BLaER1 (cell line): ENCODE results near the gene TMEM222.

Experiments
- H3K27ac ChIP-seq: shearing (Covaris generic); formaldehyde crosslinking; 2 replicates; pipeline ENCODE4 v1.8.1; 2022
- H3K27me3 ChIP-seq: shearing (Covaris generic); formaldehyde crosslinking; 2 replicates; pipeline ENCODE4 v1.8.1; 2022
- H3K36me3 ChIP-seq: shearing (Covaris generic); formaldehyde crosslinking; 2 replicates; pipeline ENCODE4 v1.8.1; 2022
- H3K4me1 ChIP-seq: shearing (Covaris generic); formaldehyde crosslinking; 2 replicates; pipeline ENCODE4 v1.8.1; 2022
- H3K4me2 ChIP-seq: shearing (Covaris generic); formaldehyde crosslinking; 2 replicates; pipeline ENCODE4 v1.8.1; 2022
- H3K4me3 ChIP-seq: shearing (Covaris generic); formaldehyde crosslinking; 2 replicates; pipeline ENCODE4 v1.8.1; 2022
- H3K9ac ChIP-seq: shearing (Covaris generic); formaldehyde crosslinking; 2 replicates; pipeline ENCODE4 v1.8.1; 2022
- H3K9me3 ChIP-seq: shearing (Covaris generic); formaldehyde crosslinking; 2 replicates; pipeline ENCODE4 v1.8.1; 2022
- H4K20me1 ChIP-seq: shearing (Covaris generic); formaldehyde crosslinking; 2 replicates; pipeline ENCODE4 v1.8.1; 2022
- Cebpa-rat ChIP-seq: shearing (Covaris generic); IDR thresholded peaks from 2 replicates; pipeline ENCODE4 v1.8.1; 2022

The TMEM222 gene

DNA sequence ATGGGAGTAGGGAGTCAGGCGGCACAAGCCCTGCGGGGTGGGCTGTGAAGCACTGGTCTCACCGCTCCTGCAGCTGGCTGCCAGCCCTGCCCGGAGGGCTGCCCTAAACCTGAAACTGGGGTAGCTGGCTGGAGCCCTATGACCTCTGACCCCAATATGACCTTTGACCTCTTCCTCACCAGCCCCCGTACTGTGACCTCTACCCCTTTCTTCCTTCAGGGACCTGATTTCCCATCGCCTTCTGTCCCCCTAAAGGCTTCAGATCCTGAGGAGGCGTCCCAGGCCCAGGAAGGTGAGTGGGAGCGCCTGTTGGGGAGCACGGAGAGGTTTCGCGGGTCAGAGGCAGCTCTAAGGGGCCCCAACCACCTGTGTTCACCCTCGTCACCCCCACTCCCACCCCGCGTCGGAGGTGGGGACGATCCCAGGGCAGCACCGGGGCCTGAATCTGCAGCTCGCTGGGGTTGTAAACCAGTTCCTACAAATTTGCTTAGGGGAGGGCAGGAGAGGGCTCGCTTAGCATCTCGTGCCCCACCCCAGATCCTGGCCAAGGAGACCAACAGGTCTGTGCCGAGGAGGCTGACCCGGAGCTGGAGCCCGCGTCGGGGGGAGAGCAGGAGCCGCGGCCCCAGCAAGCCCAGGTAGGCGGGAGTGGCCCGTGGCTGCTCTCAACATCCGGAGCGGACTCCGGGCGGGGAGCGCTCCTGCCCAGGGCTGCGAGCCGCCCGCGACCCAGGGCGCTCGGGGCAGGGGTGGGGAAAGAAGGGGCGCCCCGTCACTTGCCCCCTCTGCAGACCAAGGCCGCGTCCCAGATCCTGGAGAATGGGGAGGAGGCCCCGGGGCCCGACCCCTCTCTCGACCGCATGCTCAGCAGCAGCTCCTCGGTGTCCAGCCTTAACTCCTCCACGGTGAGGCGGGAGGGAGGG lies 27.2 kb downstream of the TMEM222 start:
- Histone ChIP-seq H3K9me3 (no peaks in the 10 kb centered on the region), H3K4me2 (peak overlapping the region; percentile 56), H3K4me3 (no peak overlapping the region), H4K20me1 (peaks cover 6% of the 10 kb centered on the region; the same call in 1 of the 2 replicates), H3K9ac (0 out of 2 replicates have a peak overlapping the region, but pooled peaks have one; percentile 38), H3K4me1 (peaks cover 22% of the 10 kb centered on the region), H3K27me3 (no peaks in the 10 kb centered on the region), H3K27ac (peak overlapping the region; percentile 38; the same call in 1 of the 2 replicates), H3K36me3 (peaks cover 77% of the 10 kb centered on the region)
- TF ChIP-seq Cebpa-rat, result no peak

DNA sequence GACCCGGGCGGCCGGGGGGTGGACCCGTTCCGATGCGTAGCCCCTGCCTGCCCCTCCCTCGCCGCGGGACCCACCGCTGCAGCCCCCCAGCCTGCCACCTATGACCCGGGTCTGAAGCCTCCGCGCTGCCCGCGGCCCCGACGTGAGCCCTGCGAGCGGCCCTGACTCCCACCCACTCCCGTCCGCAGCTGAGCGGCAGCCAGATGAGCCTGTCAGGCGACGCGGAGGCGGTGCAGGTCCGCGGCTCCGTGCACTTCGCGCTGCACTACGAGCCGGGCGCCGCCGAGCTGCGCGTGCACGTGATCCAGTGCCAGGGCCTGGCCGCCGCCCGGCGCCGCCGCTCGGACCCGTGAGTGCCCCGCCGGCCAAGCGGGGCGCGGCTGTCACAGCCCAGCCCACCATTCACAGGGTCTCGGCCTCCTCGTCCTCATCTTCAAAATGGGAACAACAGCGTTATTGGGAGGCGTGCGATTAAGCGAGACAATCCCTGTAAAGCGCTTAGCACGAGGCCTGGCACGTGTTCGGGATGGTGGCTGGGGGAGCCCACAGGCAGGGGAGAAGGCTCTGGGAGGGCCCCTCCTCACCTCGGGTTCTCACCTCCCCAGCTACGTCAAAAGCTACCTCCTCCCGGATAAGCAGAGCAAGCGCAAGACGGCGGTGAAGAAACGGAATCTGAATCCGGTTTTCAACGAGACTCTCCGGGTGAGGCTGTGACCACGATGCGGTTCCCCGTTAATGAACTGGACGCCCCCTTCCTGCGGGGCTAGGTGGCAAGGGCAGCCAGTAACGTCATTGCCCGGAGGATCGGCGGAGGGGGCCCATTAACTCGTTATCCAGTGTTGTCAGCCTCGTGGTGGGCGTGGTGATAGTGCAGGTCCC lies 28.1 kb downstream of the TMEM222 start:
- Histone ChIP-seq H3K4me2 (no peak overlapping the region), H3K36me3 (peaks cover 74% of the 10 kb centered on the region), H3K9me3 (no peaks in the 10 kb centered on the region), H3K27me3 (no peaks in the 10 kb centered on the region), H3K4me1 (peaks cover 14% of the 10 kb centered on the region), H3K9ac (no peak overlapping the region), H3K27ac (no peak overlapping the region), H4K20me1 (peaks cover 4% of the 10 kb centered on the region; the same call in 1 of the 2 replicates), H3K4me3 (no peak overlapping the region)
- TF ChIP-seq Cebpa-rat, result no peak

GRCh38 chr1:27350663-27351540 lies 28.9 kb downstream of the TMEM222 start:
- H3K9ac ChIP-seq, result no peak overlapping the region
- H3K27me3 ChIP-seq, result no peaks in the 10 kb centered on the region
- no peaks in the 10 kb centered on the region for H3K9me3 ChIP-seq
- TF ChIP-seq Cebpa-rat, result no peak
- no peak overlapping the region for H3K27ac ChIP-seq
- no peaks in the 10 kb centered on the region for H4K20me1 ChIP-seq
- H3K4me3 ChIP-seq, result no peak overlapping the region
- H3K4me1 ChIP-seq, result peaks cover 14% of the 10 kb centered on the region
- peaks cover 73% of the 10 kb centered on the region for H3K36me3 ChIP-seq
- no peak overlapping the region for H3K4me2 ChIP-seq

- Histone ChIP-seq H3K27ac (no peak overlapping the region), H3K27me3 (no peaks in the 10 kb centered on the region), H3K36me3 (peaks cover 67% of the 10 kb centered on the region), H3K9me3 (no peaks in the 10 kb centered on the region), H3K9ac (no peak overlapping the region), H3K4me3 (no peak overlapping the region), H3K4me2 (no peak overlapping the region), H3K4me1 (peaks cover 21% of the 10 kb centered on the region), H4K20me1 (no peaks in the 10 kb centered on the region)
- no peak for TF ChIP-seq Cebpa-rat
Measured at GRCh38 chr1:27351541-27352107, 29.7 kb downstream of the TMEM222 start.

- H3K4me3 ChIP-seq, result no peak overlapping the region
- no peak overlapping the region for H3K27ac ChIP-seq
- peaks cover 36% of the 10 kb centered on the region for H3K4me1 ChIP-seq
- no peaks in the 10 kb centered on the region for H4K20me1 ChIP-seq
- H3K9me3 ChIP-seq, result no peaks in the 10 kb centered on the region
- no peak overlapping the region for H3K4me2 ChIP-seq
- peaks cover 52% of the 10 kb centered on the region for H3K36me3 ChIP-seq
- 0 out of 2 replicates have a peak overlapping the region, but pooled peaks have one; percentile 15 for H3K9ac ChIP-seq
- H3K27me3 ChIP-seq, result no peaks in the 10 kb centered on the region
- TF ChIP-seq Cebpa-rat, result no peak
Measured at GRCh38 chr1:27353166-27353565, 31.2 kb downstream of the TMEM222 start.

DNA sequence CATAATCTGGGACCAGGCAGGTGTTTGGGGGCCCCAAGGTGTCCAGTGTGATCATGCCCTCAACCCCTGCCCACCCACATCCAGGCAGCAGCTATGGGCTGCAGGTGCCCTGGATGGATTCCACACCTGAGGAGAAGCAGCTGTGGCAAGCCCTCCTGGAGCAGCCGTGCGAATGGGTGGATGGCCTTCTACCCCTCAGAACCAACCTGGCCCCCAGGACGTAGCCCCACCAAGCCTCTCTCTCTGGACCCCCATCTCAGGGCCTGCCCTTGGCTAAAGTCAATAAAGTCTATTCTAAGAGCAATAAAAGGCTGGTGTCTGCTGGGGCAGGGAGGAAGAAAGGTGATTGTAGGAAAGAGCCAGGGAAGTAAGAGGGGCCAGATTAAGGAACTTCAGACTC lies 31.7 kb downstream of the TMEM222 start:
- H3K4me3 ChIP-seq, result no peak overlapping the region
- H4K20me1 ChIP-seq, result no peaks in the 10 kb centered on the region
- peaks cover 36% of the 10 kb centered on the region for H3K4me1 ChIP-seq
- no peak for TF ChIP-seq Cebpa-rat
- peaks cover 50% of the 10 kb centered on the region for H3K36me3 ChIP-seq
- H3K9me3 ChIP-seq, result no peaks in the 10 kb centered on the region
- H3K27ac ChIP-seq, result no peak overlapping the region
- H3K27me3 ChIP-seq, result no peaks in the 10 kb centered on the region
- H3K4me2 ChIP-seq, result no peak overlapping the region
- peak overlapping the region; percentile 15; the same call in 1 of the 2 replicates for H3K9ac ChIP-seq

DNA sequence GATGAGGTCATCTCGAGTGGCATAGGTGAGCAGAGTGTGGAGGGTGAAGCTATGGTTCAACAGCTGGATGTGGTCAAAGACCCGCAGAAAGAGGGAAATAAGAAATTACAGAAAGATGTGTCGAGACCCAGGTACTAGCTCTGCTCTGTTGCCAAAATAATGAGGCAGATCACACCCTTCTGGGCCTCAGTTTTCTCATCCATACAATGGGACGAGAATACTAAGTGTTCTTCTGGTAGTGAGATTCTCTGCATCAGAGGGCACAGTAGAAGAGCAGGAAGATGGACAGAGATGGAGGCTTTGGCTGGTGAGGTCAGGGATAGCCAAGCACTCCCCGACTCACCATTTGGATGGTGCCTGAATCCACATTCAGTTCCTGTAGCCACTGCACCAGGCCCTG lies 33.7 kb downstream of the TMEM222 start:
- TF ChIP-seq Cebpa-rat, result no peak
- no peak overlapping the region for H3K9ac ChIP-seq
- peaks cover 10% of the 10 kb centered on the region; the same call in 1 of the 2 replicates for H3K27me3 ChIP-seq
- H4K20me1 ChIP-seq, result no peaks in the 10 kb centered on the region
- peaks cover 41% of the 10 kb centered on the region for H3K4me1 ChIP-seq
- H3K9me3 ChIP-seq, result no peaks in the 10 kb centered on the region
- no peak overlapping the region for H3K27ac ChIP-seq
- H3K36me3 ChIP-seq, result peaks cover 30% of the 10 kb centered on the region
- no peak overlapping the region for H3K4me2 ChIP-seq
- no peak overlapping the region for H3K4me3 ChIP-seq

- peaks cover 10% of the 10 kb centered on the region; the same call in 1 of the 2 replicates for H3K27me3 ChIP-seq
- H3K4me2 ChIP-seq, result peak overlapping the region; percentile 94
- H3K9me3 ChIP-seq, result no peaks in the 10 kb centered on the region
- no peak for TF ChIP-seq Cebpa-rat
- 0 out of 2 replicates have a peak overlapping the region, but pooled peaks have one; percentile 57 for H3K4me3 ChIP-seq
- peaks cover 46% of the 10 kb centered on the region for H3K4me1 ChIP-seq
- no peaks in the 10 kb centered on the region for H4K20me1 ChIP-seq
- H3K9ac ChIP-seq, result no peak overlapping the region
- peaks cover 25% of the 10 kb centered on the region for H3K36me3 ChIP-seq
- no peak overlapping the region for H3K27ac ChIP-seq
Measured at GRCh38 chr1:27356277-27356618, 34.3 kb downstream of the TMEM222 start.
